WTC11 (cell line): Measurements from ENCODE around the gene MYL4. TPM values are rescaled to one million over a fixed set of nuclear protein-coding genes. Genes with fewer than 3 reads are reported as not detected.
A peak's percentile ranks its signal among the peaks of the same experiment; 100 is the strongest.
"Not testable (repeated sequence)": the region's sequence is repeated elsewhere in the genome, so short reads cannot be mapped to it uniquely, and the experiment has no call there.

Source experiments
- ATAC-seq: fragments of 200-7000 bp; cut with Tn5 transposase; 2 replicates; pipeline ENCODE4 v1.10.0; 2021; ENCODE audit warnings: mild to moderate bottlenecking, moderate library complexity
- CTCF ChIA-PET: fragments of 300-600 bp; sonication (Branson Sonifier 250); formaldehyde crosslinking; loops from one replicate; lab custom pipeline; 2021; ENCODE audit warnings: antibody characterized with exemption; lab: Charles Lee
- POLR2A ChIA-PET: fragments of 350-600 bp; sonication (Branson Sonifier 250); formaldehyde crosslinking; loops from one replicate; lab custom pipeline; 2021; ENCODE audit warnings: antibody characterized with exemption; lab: Charles Lee
- DNase-seq: peaks from one replicate; pipeline ENCODE4 v3.0.0; 2021; ENCODE audit warnings: low spot score
- H3K27ac Mint-ChIP-seq: 2 replicates; pipeline ENCODE4 v1.8.0; 2021; ENCODE audit warnings: mixed read lengths
- H3K27me3 Mint-ChIP-seq: 2 replicates; pipeline ENCODE4 v1.8.0; 2021; ENCODE audit warnings: low read depth, mild to moderate bottlenecking, moderate library complexity, mixed read lengths
- H3K36me3 Mint-ChIP-seq: 2 replicates; pipeline ENCODE4 v1.8.0; 2021; ENCODE audit warnings: mixed read lengths
- H3K4me1 Mint-ChIP-seq: 2 replicates; pipeline ENCODE4 v1.8.0; 2022; ENCODE audit warnings: mixed read lengths
- H3K4me3 Mint-ChIP-seq: 2 replicates; pipeline ENCODE4 v1.8.0; 2021; ENCODE audit warnings: mild to moderate bottlenecking, moderate library complexity, mixed read lengths
- H3K9me3 Mint-ChIP-seq: 2 replicates; pipeline ENCODE4 v1.8.0; 2021; ENCODE audit warnings: mixed read lengths
- AR ChIP-seq: fragments of 250-450 bp; sonication (Bioruptor Pico); IDR thresholded peaks from 2 replicates; pipeline ENCODE4 v1.9.0; 2021; ENCODE audit warnings: mild to moderate bottlenecking
- ATF3 ChIP-seq: sonication (generic); formaldehyde crosslinking; conservative IDR thresholded peaks from 2 replicates; pipeline ENCODE4 v1.8.1; 2022; ENCODE audit warnings: mild to moderate bottlenecking, missing genetic modification reagents
- CREM ChIP-seq: sonication (generic); formaldehyde crosslinking; IDR thresholded peaks from 2 replicates; pipeline ENCODE4 v1.8.1; 2022; ENCODE audit warnings: mild to moderate bottlenecking, missing genetic modification reagents, moderate library complexity
- FOXP1 ChIP-seq: sonication (generic); formaldehyde crosslinking; IDR thresholded peaks from 2 replicates; pipeline ENCODE4 v1.8.0; 2022; ENCODE audit warnings: missing genetic modification reagents, mild to moderate bottlenecking, moderate library complexity, borderline replicate concordance
- IRF2 ChIP-seq: sonication (generic); formaldehyde crosslinking; IDR thresholded peaks from 2 replicates; pipeline ENCODE4 v1.8.0; 2022; ENCODE audit warnings: low read depth, missing genetic modification reagents, borderline replicate concordance
- KAT7 ChIP-seq: sonication (generic); formaldehyde crosslinking; IDR thresholded peaks from 2 replicates; pipeline ENCODE4 v1.8.1; 2023; ENCODE audit warnings: missing genetic modification reagents, mild to moderate bottlenecking, borderline replicate concordance
- MAX ChIP-seq: sonication (generic); formaldehyde crosslinking; IDR thresholded peaks from 2 replicates; pipeline ENCODE4 v1.8.0; 2022; ENCODE audit warnings: mild to moderate bottlenecking, missing genetic modification reagents
- MLX ChIP-seq: sonication (generic); formaldehyde crosslinking; IDR thresholded peaks from 2 replicates; pipeline ENCODE4 v1.8.1; 2023; ENCODE audit warnings: mild to moderate bottlenecking, missing genetic modification reagents, moderate library complexity
- MXD4 ChIP-seq: fragments of 250-450 bp; sonication (Bioruptor Pico); IDR thresholded peaks from 2 replicates; pipeline ENCODE4 v1.8.0; 2021; ENCODE audit warnings: mild to moderate bottlenecking, moderate library complexity, borderline replicate concordance
- NFATC4 ChIP-seq: fragments of 250-450 bp; sonication (Bioruptor Pico); IDR thresholded peaks from 2 replicates; pipeline ENCODE4 v1.9.0; 2021; ENCODE audit warnings: mild to moderate bottlenecking
- NFE2L1 ChIP-seq: sonication (generic); formaldehyde crosslinking; IDR thresholded peaks from 2 replicates; pipeline ENCODE4 v1.8.1; 2023; ENCODE audit warnings: missing genetic modification reagents
- SMAD3 ChIP-seq: sonication (generic); formaldehyde crosslinking; IDR thresholded peaks from 2 replicates; pipeline ENCODE4 v1.8.0; 2022; ENCODE audit warnings: missing genetic modification reagents, mild to moderate bottlenecking, borderline replicate concordance
- SOX15 ChIP-seq: fragments of 250-450 bp; sonication (Bioruptor Pico); IDR thresholded peaks from 2 replicates; pipeline ENCODE4 v1.9.0; 2021; ENCODE audit warnings: mild to moderate bottlenecking
- SP1 ChIP-seq: sonication (generic); formaldehyde crosslinking; conservative IDR thresholded peaks from 2 replicates; pipeline ENCODE4 v1.8.1; 2022; ENCODE audit warnings: missing genetic modification reagents
- TCF7 ChIP-seq: sonication (generic); formaldehyde crosslinking; IDR thresholded peaks from 2 replicates; pipeline ENCODE4 v1.8.0; 2022; ENCODE audit warnings: mild to moderate bottlenecking, low read depth, missing genetic modification reagents, moderate library complexity
- ZMAT4 ChIP-seq: fragments of 250-450 bp; sonication (Bioruptor Pico); IDR thresholded peaks from 2 replicates; pipeline ENCODE4 v1.9.0; 2021; ENCODE audit warnings: mild to moderate bottlenecking
- ZNF416 ChIP-seq: fragments of 250-450 bp; sonication (Bioruptor Pico); IDR thresholded peaks from 2 replicates; pipeline ENCODE4 v1.9.0; 2021; ENCODE audit warnings: mild to moderate bottlenecking, inconsistent platforms
- ZNF512 ChIP-seq: sonication (generic); formaldehyde crosslinking; IDR thresholded peaks from 2 replicates; pipeline ENCODE4 v1.8.1; 2022; ENCODE audit warnings: missing genetic modification reagents, borderline replicate concordance
- ZNF671 ChIP-seq: fragments of 250-450 bp; sonication (Bioruptor Pico); IDR thresholded peaks from 2 replicates; pipeline ENCODE4 v1.8.0; 2021; ENCODE audit warnings: mild to moderate bottlenecking
- ZSCAN18 ChIP-seq: fragments of 250-450 bp; sonication (Bioruptor Pico); IDR thresholded peaks from 2 replicates; pipeline ENCODE4 v2.1.2; 2022; ENCODE audit warnings: mild to moderate bottlenecking, moderate library complexity
- total RNA-seq: library from RNA; stranded (reverse); gene quantifications from 3 replicates; pipeline ENCODE4 v1.2.3, GENCODE V29; 2021

Gene MYL4
- total RNA-seq, 1 experiment from 2014 or later = 0.50 TPM

GRCh38 chr17:47268964-47269363 is 59.8 kb downstream of the MYL4 start:
- peak; percentile 59; the same call in 1 of the 2 replicates for TF ChIP-seq ZNF416
- H3K27me3 Mint-ChIP-seq, H3K4me3 Mint-ChIP-seq, ATAC-seq, H3K27ac Mint-ChIP-seq, H3K4me1 Mint-ChIP-seq, DNase-seq, CTCF ChIA-PET, POLR2A ChIA-PET: not testable (repeated sequence)
- Mint-ChIP-seq H3K9me3 (peaks cover 26% of the 10 kb centered on the region), H3K36me3 (peaks cover 13% of the 10 kb centered on the region)

GRCh38 chr17:47269561-47270280 is 60.6 kb downstream of the MYL4 start:
- H3K27ac Mint-ChIP-seq, H3K4me1 Mint-ChIP-seq, DNase-seq, ATAC-seq, CTCF ChIA-PET, H3K4me3 Mint-ChIP-seq, POLR2A ChIA-PET, H3K27me3 Mint-ChIP-seq: not testable (repeated sequence)
- Mint-ChIP-seq H3K9me3 (peaks cover 26% of the 10 kb centered on the region), H3K36me3 (peaks cover 13% of the 10 kb centered on the region)

GRCh38 chr17:47270946-47271705 is 62.0 kb downstream of the MYL4 start:
- Mint-ChIP-seq H3K27ac (no peak overlapping the region), H3K9me3 (peaks cover 26% of the 10 kb centered on the region), H3K4me3 (no peak overlapping the region), H3K27me3 (peaks cover 3% of the 10 kb centered on the region; the same call in 1 of the 2 replicates), H3K4me1 (peaks cover 23% of the 10 kb centered on the region), H3K36me3 (peaks cover 13% of the 10 kb centered on the region)
- ATAC-seq (no peak), DNase-seq (no peak)
- TF ChIP-seq SOX15 (CRISPR knock-in tag) (no peak), ZSCAN18 (CRISPR knock-in tag) (no peak), SP1 (CRISPR knock-in tag) (no peak), NFATC4 (CRISPR knock-in tag) (no peak), ZNF416 (no peak), ZNF671 (no peak), AR (CRISPR knock-in tag) (no peak), ZMAT4 (CRISPR knock-in tag) (no peak), NFE2L1 (CRISPR knock-in tag) (no peak)
- CTCF ChIA-PET = interaction anchor here (0.7 kb wide), 1 partner anchor 120 kb away, joined by 4 read pairs; no protein-coding TSS in a partner anchor
- POLR2A ChIA-PET = no interaction called here

GRCh38 chr17:47272491-47272890 is 63.3 kb downstream of the MYL4 start:
- DNase-seq (no peak), ATAC-seq (no peak)
- H3K27me3 Mint-ChIP-seq = peaks cover 3% of the 10 kb centered on the region; the same call in 1 of the 2 replicates
- CTCF ChIA-PET = interaction anchor here (1.6 kb wide), 1 partner anchor 43 kb away, joined by 4 read pairs; no protein-coding TSS in a partner anchor
- H3K9me3 Mint-ChIP-seq = peaks cover 26% of the 10 kb centered on the region
- no peak overlapping the region for H3K27ac Mint-ChIP-seq
- peaks cover 35% of the 10 kb centered on the region for H3K4me1 Mint-ChIP-seq
- no peak overlapping the region for H3K4me3 Mint-ChIP-seq
- peaks cover 13% of the 10 kb centered on the region for H3K36me3 Mint-ChIP-seq
- POLR2A ChIA-PET = interaction anchor here (0.6 kb wide), 1 partner anchor 842 kb away, joined by 4 read pairs; no protein-coding TSS in a partner anchor
- TF ChIP-seq KAT7 (CRISPR knock-in tag) = no peak
- TF ChIP-seq ATF3 (CRISPR knock-in tag) = no peak
- no peak for TF ChIP-seq ZNF512 (CRISPR knock-in tag)
- TF ChIP-seq MAX = no peak
- no peak for TF ChIP-seq FOXP1 (CRISPR knock-in tag)
- no peak for TF ChIP-seq TCF7
- no peak for TF ChIP-seq CREM
- TF ChIP-seq SMAD3 (CRISPR knock-in tag) = no peak
- TF ChIP-seq MXD4 (CRISPR knock-in tag) = no peak
- TF ChIP-seq IRF2 (CRISPR knock-in tag) = no peak
- no peak for TF ChIP-seq MLX (CRISPR knock-in tag)
